Stimulated activated CD8-positive, alpha-beta memory T cell treated with anti-CD3 and anti-CD28 coated beads, Interleukin-12 subunit alpha, Interleukin-12 subunit beta, amount 100 ng/mL, for 1 hour (primary cell): Measurements from ENCODE around the gene HDAC4.

Source experiments
- DNase-seq: peaks from one replicate; pipeline ENCODE4 v3.0.0-alpha.2; 2020; ENCODE audit warnings: low read depth

Gene HDAC4

GRCh38 chr2:239153806-239154591, 246.8 kb downstream of the HDAC4 start:
- no peak for DNase-seq

DNA sequence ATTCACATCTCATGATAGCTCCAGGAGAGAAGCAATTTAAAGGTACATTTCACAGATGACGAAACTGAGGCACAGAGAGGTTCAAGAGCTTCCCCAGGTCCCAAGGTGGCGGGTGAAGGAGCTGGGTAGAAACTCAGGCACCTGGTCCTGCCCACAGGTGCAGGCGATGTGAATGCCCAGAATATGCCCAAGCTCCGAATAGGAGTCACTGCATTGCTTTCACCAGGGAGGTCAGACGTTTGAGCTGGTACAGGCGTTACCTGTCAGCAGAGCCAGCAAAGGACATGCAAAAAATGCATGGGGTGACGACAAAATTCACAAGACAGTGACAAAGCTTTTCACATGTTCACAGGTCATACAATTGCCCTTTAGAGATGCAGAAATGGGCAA, 247.9 kb downstream of the HDAC4 start:
- no peak for DNase-seq

GRCh38 chr2:239152239-239152915, 248.4 kb downstream of the HDAC4 start:
- DNase-seq: no peak

DNA sequence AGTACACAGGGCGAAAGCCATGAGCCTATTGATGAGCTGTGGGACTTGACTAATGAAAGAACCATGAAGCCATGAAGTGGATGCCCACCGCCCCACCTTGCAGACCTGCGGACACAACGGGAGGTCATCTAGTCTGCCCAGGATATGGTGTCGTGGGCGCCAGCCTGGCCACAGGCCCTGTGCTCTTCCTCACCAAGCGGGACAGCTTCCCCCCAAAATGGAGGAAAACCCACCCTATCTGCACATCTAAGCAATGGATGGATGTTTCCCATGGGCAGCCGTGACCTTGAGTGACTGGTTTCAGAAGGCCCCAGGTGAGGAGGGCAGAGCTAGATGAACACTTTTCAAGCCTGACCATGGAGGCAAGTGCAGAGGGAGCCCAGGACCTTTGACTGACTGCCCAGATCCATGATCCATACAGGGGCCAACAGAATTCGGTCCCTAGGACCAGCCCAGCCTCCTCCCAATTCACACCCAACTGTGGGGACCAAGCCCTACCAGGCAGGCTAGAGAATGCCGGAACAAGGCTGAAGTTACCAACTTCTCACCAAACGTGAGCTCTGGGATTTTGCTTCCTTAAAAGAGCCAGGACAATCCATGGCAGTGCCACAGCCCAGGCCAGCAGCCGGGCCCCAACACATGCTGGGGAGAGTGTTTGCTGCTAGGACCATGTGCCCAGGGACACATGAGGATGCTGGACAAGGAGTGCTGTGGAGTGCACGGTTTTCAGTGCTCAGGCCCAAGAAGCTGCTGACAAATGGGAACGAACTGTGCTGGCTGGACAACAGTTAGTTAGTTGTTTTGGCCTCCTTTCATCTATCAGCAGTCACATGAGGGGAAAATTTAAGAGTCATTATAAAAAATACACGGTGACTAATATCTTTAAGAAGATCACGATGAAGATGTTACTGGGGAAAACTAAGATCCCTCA, 249.4 kb downstream of the HDAC4 start:
- DNase-seq: no peak

DNA sequence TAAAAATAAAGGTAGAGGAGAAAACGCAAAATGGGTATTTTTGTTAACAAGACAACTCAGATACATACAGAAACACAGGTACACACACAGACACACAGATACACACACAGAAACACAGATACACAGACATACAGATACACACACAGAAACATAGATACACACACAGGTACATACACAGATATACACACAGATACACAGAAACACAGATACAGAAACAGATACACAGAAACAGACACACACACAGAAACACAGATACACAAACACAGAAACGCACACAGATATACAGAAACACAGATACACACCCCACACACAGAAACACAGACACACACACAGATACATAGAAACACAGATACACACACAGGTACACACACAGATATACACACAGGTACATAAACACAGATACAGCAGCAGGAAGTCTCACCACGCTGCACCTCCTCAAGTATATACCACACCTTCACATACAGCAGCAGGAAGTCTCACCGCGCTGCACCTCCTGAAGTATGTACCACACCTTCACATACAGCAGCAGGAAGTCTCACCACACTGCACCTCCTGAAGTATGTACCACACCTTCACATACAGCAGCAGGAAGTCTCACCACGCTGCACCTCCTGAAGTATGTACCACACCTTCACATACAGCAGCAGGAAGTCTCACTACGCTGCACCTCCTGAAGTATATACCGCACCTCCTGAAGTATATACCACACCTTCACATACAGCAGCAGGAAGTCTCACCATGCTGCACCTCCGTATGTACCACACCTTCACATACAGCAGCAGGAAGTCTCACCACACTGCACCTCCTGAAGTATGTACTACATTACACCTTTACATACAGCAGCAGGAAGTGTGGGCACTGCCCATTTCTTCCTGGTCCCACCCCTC, 250.5 kb downstream of the HDAC4 start:
- DNase-seq: no peak

- no peak for DNase-seq
These were observed 251.3 kb downstream of the HDAC4 start for GRCh38 chr2:239149501-239149900.

DNA sequence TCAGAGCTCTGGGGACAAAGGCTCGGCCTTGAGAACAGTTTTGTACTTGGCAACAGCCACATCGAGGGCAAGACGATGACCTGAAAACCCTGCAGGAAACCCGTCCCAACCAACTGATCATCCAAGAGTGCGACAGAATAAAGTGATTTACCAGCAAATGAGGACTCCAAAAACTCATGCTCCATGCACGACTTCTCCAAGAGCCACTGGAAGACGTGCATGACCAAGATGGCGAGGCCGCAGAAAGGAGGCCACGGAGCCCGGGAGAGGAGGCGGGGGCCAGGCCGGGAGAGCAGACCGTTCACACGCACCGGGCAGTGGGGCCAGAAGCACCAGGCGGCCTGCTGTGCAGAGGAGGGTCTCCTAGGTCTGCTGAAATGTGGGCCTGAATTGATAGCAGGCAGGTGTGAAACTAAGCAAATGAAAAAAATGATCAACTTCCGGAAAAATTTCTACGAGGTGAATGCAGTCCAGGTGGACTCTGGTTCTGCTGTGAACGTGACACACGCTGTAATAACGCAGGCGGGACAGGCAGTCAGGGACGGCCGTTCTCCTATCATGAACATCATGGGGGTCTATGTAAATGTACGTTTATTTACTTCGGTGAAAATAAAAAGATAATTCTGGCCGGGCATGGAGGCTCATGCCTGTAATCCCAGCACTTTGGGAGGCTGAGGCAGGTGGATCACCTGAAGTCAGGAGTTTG, 252.2 kb downstream of the HDAC4 start:
- no peak for DNase-seq

GRCh38 chr2:239147376-239147775, 253.4 kb downstream of the HDAC4 start:
- no peak for DNase-seq

- DNase-seq: no peak
These were observed 254.1 kb downstream of the HDAC4 start for GRCh38 chr2:239146741-239147181.

DNA sequence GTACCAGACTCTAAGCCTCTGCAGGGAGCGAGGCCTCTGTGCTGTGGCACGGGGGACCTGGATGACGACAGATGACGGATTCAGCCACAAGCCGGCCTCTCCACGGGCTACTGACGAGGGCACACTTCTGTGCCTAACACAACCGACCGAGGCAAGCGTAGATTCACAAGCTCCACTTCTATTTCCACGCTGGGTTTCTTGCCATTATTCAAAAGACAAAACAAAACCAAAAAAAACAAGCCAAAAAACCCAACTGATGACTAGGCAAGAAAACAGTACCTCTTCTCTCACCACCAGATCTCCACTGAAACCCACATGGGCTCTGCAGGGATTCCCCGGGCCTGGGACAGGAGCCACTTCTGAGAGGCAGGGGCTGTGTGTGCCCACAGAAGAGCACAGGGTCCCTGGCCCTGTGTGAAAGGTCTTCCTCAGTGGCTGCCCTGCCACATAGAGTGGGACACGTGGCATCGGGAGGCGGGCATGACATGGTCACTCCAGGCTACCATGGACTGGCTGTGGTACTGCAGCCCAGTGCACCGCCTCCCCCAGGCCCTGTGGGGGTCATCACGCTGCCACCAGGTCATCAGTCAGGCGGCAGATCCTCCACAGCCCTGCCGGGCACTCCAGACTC, 254.7 kb downstream of the HDAC4 start:
- no peak for DNase-seq

DNA sequence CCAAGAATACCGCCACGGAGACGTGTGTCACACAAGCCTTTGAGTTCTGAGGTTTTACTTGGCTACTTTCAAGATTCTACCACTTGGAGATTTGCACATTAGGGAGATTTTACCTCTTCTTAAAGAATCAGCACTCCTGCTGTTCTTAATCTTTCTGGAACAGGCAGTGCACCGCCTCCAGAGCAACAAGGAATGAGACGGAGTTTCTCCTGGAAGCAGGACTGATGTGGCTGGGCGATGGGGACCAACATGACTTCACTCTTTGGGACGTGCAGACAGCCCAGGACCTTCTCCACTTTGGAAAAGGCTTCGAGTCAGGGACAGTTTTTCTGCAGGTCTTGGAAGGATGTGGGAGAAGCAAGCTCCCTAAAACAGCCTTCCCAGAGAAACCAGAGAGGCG, 255.2 kb downstream of the HDAC4 start:
- no peak for DNase-seq

DNA sequence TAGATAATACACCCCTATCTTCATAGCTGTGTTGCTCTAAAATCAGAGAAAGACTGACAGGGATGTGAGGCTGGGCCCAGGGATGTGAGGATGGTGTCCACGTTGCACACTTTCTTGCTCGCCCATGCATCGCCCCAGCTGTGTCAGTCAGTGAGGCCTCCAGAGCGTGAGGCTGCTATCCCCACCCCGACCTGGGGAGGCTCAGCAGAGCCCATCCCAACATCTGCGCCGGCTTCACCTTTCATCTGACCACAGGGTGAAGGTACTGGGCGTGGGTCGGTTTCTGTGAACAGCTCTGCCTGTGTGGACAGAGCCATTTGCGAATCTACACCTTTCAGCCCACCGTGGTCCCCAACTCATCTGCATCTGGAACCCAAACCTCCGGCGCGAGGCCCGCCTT, 255.7 kb downstream of the HDAC4 start:
- no peak for DNase-seq

GRCh38 chr2:239144713-239144999, 256.2 kb downstream of the HDAC4 start:
- DNase-seq: no peak

- no peak for DNase-seq
These were observed 256.7 kb downstream of the HDAC4 start for GRCh38 chr2:239143858-239144712.

DNA sequence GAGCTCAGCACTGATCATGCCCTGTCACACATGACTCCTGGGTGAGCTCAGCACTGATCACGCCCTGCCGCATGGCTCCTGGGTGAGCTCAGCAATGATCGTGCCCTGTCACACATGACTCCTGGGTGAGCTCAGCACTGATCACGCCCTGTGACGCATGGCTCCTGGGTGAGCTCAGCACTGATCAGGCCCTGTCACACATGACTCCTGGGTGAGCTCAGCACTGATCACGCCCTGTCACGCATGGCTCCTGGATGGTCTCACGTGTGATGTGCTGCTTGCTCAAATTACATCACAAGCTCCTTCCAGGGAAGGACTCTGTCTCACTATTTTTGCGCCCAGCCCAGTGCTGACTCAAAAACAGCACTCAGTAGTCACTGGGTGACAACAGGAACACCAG, 258.0 kb downstream of the HDAC4 start:
- DNase-seq: no peak

- no peak for DNase-seq
These were observed 258.5 kb downstream of the HDAC4 start for GRCh38 chr2:239142296-239142695.

- no peak for DNase-seq
These were observed 259.6 kb downstream of the HDAC4 start for GRCh38 chr2:239141021-239141760.

- no peak for DNase-seq
These were observed 260.3 kb downstream of the HDAC4 start for GRCh38 chr2:239140346-239141020.
